NCI-H2227 treated with DMSO at 0.1 percent for 48 hours (cell line): ENCODE measurements around the gene SNX14.
"Not testable (repeated sequence)": the region's sequence is repeated elsewhere in the genome, so short reads cannot be mapped to it uniquely, and the experiment has no call there.

Experiments
- DNase-seq: peaks from one replicate; lab custom pipeline; 2025; lab: John Stamatoyannopoulos, UW

Gene SNX14, protein sequence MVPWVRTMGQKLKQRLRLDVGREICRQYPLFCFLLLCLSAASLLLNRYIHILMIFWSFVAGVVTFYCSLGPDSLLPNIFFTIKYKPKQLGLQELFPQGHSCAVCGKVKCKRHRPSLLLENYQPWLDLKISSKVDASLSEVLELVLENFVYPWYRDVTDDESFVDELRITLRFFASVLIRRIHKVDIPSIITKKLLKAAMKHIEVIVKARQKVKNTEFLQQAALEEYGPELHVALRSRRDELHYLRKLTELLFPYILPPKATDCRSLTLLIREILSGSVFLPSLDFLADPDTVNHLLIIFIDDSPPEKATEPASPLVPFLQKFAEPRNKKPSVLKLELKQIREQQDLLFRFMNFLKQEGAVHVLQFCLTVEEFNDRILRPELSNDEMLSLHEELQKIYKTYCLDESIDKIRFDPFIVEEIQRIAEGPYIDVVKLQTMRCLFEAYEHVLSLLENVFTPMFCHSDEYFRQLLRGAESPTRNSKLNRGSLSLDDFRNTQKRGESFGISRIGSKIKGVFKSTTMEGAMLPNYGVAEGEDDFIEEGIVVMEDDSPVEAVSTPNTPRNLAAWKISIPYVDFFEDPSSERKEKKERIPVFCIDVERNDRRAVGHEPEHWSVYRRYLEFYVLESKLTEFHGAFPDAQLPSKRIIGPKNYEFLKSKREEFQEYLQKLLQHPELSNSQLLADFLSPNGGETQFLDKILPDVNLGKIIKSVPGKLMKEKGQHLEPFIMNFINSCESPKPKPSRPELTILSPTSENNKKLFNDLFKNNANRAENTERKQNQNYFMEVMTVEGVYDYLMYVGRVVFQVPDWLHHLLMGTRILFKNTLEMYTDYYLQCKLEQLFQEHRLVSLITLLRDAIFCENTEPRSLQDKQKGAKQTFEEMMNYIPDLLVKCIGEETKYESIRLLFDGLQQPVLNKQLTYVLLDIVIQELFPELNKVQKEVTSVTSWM

DNA sequence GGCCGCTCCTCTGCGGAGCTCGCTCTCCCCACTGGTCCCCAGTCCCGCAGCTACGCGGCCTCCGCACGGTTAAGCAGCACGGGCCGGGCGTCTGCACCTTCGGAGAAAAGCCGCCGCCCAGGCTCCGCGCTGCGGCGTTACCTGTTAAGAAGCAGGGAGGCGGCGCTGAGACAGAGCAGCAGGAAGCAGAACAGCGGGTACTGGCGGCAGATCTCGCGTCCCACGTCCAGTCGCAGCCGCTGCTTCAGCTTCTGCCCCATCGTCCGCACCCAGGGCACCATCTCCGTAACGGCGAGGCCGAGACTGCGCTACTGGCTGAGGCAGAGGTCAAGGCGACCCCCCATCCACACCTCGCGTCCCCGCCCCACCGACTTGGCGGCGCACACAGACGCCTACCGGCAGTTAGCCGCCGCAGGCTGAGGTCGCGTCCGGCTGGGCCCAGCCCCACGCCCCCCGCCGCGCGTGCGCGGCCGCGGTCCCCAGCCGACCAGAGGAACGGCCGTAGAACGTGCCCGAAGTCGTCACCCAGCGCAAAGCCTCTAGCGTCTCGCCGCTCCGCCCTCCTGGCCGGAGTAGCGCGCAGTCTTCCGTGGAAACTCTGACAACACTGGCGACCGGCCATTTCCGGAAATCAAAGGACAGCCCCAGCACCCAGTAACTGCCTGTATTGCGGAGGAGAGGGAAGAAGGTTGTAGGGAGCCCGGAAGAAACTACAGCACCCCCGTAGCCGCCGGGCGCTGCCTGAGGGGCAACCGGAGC is at the start of gene SNX14:
Gene SNX14 (minus strand): TSS at position 421 of the 759 bp plus-strand sequence. CDS start 140 bp downstream, at position 281.
- peak; percentile 75 for DNase-seq

DNA sequence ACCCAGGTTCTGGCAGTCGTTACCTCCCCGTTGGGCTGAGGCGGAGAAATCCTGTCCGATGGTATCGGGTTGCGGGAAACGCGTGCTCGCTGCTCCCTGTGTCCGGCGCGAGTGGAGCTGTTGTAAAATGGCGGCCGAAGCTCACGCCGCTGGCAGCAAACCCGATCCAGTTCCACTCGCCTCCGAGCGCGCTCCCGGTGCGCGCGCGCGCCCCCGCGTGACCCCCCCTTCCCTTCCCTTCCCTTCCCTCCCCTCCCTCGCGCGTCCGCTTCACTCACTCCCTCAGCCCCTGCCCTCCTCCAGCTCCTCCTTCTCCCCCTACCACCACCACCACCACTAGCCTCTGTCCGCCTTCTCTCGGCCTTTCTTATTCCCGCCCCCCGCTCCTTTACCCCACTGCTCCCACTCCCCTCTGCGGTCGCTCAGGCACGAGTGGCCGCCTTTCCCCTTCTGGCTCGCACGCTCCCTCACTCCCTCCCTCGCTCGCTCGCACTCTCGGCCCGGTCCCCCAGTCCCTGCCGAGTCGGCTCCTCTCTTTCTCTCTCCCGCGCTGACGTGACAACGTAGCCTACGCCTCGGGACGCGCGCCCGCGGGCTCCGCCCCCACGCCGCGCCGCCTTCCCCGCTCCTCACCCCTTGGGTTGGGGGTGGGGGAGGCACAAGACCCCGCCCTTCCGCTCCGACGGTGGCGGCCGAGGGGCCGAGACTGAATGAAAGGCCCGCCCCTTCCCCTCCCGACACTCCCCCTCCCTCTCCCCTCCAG is 49.3 kb upstream of the SNX14 start, which contains the start of gene SYNCRIP:
Gene SYNCRIP (minus strand): TSS at position 113 of the 763 bp plus-strand sequence. CDS start 1,447 bp downstream, outside the sequence.
- DNase-seq: peak; percentile 88

DNA sequence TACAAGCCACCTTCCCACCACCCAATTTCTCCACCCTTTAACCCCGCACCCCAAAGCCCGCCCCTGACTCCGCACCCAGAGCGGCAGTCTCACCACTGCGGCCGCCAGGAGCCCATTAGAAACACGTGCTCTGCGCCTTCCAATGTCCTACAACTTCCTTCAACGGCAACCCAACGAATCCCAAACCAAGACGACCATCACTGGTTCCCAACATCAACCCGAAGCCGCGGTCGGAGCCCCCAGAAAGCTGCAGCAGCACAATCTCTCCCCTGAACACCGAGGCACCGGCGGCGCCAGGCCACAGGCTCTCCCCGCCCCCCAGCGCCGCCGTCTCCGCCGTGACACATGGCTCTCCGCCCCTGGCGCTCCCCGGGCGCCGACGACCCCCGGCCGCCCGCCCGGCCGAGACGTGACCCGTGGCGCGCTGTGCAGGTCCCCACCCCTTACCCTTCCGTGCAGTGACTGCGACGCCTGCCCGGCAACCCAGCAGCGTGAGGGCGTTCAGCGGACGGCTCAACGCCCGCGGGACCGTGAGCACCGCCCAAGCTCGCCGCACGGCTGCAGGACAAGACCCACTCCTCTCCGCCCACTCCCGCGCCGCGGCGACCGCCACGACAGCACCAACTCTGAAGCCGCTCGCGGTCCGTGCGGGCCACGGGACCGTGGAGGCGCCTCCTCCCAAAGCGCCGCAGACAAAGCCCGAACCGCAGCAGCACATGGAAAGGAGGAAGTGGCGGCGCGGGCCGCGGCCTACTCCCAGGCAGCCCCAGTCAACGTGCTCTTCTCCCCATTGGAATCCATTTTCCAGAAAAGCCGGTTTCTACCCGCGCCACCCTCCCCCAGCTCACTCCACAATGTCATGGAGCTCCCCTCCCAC is 48.5 kb upstream of the SNX14 start:
- peak; percentile 8 for DNase-seq

DNA sequence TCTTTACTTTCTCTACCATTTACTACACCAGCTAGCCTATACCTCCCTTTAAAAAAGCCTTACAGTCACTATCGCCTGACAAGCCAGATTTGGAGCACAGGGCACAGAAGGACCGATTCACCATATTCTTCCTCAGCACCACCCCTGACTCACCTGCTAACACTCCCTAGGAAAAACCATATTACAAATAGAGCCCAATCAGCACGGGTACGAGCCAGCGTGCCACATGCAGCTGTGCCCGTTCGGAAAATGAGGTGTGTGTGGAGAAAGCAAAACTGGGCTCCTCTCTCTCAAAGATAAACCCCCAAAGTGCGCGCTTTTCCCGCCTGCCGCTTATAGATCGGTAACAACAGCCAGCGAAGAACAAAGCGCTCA is 47.9 kb upstream of the SNX14 start:
- DNase-seq: no peak

DNA sequence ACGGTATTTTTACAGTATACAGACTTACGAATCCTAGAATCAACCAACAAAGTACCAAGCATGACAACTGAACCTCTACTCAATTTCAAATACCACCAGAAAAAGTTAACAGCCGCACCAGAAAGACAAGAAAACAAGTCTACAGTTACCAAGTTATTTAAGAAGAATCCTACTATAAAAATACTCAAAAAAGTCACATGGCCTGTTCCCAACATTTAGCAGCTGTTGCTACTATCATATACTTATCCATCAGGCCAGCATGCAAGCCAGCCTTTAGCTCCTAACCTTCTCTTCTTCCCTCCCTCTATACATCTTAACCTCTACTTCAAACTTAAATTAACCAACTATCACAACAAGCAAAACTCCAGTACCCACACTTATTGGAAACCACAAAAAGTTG is 47.2 kb upstream of the SNX14 start:
- DNase-seq: no peak

DNA sequence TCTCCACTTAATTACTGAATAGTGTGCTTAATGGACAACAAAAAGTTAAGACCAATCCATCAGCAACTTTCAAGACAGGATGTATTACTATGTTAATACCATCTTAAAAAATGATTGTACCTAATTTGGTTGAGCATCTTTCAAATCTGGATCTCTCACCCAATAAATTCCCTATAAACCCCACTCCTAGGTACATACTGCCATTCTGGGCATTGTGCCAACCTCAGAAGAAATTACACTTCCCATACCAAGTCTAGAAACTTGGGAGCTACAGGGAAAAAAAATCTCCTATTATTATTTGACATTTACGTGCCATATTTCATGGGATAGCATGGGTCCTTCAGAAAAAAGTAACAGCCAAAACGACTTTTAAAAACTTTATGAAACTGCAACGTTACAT is 43.9 kb upstream of the SNX14 start:
- DNase-seq: no peak

DNA sequence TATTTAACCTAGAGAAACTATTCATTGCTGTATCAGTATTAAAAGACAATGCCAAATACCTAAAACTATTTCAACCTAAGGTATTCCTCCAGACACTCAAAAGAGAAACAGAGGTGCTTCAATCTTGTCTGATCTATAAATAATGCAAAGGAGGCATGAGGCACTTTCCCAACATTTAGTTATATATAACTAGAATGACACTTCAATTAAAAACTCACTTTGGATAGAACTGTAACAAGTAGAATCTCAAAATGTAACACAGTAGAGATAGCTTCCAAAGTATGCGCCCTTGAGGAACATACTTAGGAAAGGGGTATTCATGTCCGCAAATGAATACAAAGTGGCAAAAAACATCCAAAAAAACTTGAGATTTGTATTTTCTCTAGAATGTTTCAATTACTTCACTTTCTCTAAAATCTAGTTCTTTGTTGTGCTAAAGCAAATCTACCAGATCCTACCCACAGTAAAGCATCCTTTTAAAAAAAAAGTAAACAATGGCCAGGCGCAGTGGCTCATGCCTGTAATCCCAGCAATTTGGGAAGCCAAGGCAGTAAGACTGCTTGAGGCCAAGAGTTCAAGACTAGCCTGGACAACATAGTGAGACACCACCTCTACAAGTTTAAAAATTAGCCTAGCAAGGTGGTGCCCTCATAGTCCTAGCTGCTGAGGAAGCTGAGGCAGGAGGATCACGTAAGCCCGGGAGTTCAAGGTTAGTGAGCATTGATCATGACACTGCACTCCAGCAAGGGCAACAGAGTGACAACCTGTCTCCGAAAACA is 38.7 kb upstream of the SNX14 start:
- no peak for DNase-seq

DNA sequence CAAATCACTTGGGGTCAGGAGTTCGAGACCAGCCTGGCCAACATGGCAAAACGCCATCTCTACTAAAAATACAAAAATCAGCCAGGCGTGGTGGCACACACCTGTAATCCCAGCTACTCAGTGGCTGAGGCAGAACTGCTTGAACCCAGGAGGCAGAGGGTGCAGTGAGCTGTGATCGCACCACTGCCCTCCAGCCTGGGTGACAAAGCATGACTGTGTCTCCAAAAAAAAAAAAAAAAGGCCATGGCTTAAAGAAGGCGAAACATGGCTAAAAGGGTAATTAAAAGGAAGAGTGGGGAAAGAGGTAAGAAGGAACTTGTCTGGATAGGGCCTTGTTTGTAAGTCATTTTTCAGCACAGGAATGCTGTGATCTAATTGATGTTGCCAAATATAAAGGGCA is 37.5 kb upstream of the SNX14 start:
- not testable (repeated sequence) for DNase-seq

DNA sequence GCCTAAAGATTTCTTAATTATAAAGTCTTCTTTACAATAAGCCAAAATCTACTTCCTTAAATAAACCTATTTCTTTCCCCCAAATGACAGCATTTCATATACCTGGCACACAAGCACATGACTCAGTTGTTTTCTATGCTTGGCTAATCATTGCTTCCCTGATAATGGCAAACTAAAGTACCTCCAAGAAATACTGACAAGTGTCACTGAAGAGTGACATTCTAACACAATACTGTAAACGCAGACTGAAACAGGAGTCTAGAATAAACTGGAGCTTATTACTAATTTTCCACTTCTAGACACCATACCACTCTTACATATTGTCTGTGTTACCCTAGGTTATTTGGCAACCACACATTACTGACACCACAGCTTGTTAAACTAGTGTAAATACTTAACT is 34.7 kb upstream of the SNX14 start:
- DNase-seq: no peak

DNA sequence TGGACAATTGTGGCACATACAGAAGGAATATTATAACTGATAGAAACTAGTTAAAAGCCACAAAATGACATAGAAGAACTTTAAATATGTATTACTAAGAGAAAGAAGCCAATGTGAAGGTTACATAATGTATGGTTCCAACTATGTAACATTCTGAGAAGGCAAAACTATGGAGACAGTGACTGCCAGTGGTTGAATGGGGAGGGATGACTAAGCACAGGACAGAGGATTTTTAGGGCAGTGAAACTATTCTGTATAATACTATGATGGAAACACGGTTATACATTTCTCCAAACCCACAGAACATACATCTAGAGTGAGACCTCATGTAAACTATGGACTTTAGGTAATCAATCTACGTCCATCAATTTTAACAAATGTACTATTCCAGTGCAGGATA is 26.6 kb upstream of the SNX14 start:
- no peak for DNase-seq

DNA sequence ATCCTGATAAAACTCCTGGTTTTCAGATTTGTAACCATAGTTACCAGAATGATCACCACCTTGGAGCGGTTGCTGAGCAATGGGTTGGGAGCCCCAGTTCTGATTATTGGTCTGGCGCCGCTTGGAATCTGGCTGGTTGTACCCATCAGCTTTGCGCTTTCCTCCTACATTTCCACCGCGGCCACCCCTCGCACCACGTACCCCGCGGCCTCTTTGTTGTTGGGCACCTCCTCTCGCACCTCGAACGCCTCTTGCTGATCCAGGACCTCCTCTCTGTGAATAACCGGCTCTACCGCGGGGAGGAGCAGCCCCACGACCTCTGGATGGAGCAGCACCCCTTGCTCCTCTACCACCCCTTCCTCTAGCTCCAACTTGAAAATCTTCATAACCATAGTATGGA is 21.1 kb upstream of the SNX14 start:
- DNase-seq: no peak

DNA sequence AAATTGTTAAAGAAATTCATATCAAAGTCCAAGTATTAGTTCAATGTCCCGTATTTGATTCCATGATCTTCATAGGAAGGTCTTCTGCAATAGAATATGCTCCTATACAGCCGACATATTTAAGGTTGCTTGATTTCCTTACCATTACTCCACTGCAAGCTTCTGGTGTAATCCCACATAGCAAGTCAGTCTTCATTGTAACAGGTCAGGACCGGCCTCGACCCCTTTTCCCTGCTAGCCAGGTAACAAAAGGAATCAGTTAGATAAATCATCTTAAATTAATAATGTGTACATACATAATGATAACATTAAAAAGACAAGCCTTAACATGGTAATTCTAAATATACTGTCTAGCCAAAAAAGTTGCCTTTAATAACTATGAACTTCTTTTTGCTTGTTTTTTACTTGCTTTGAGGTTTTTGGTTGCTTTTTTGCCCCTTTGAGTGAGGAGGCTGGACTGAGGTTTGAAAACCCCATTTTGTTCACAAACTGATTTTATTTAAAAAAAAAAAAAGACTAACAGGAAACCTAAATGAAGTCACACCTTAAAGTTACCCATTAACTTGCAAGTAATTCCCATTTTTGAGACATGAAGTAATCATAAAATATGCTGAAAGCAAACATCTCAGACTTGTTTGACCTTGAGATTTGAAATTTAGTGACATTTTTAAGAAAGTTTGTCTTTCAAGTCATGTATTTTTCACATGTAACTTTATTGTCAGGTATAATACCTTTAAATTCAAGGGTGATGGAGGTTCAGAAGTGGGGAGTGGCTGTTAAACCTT is 19.2 kb upstream of the SNX14 start:
- no peak for DNase-seq

DNA sequence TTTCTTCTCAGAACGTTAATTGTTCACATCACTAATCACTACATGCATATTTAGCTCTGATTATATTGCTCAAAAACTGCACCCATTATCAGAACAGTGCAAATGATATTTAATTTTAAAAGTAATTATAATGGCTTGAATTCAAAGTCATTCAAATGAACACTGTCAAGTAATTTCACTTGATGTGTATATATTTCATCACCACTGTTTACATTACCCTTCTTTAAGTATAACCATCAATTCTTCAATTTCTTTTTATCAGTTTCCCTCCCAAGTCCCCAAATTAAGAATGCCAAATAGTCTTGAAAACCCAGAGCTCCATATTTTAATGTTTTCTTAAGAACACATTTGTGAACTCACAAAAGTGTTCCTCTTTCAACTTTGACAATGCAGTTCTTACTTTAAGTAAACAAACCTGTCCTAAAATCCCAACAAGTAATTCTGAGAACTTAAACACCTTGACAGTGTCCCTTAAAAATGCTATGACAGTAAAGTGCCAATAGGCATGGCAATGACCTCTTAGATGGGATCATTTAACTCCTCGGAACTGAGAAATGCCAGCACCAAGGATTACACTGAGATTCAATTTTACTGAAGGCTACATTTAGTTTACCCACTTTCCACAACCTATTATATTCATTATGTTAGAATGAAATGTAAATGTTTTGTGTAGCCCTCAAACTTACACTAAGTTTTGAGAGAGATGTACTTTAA is 16.7 kb upstream of the SNX14 start:
- DNase-seq: no peak

DNA sequence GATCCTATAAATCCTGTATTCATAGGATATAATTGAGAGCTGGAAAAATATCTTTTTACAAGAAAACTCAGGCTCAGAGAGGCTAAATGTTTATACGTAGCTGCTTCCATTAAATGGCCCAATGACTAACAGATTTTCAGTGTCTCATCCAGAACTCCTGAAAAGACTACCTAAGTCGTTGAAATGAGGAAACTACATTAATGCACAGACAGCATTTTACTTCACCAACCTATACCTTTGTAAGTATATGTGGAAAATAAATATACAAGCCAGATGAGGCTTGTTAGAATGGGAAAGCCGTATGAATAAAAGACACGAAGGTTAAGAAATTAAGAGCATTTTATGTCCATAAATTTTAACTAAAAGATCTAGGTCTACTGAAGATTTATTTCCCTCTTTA is 8.4 kb upstream of the SNX14 start:
- DNase-seq: no peak

DNA sequence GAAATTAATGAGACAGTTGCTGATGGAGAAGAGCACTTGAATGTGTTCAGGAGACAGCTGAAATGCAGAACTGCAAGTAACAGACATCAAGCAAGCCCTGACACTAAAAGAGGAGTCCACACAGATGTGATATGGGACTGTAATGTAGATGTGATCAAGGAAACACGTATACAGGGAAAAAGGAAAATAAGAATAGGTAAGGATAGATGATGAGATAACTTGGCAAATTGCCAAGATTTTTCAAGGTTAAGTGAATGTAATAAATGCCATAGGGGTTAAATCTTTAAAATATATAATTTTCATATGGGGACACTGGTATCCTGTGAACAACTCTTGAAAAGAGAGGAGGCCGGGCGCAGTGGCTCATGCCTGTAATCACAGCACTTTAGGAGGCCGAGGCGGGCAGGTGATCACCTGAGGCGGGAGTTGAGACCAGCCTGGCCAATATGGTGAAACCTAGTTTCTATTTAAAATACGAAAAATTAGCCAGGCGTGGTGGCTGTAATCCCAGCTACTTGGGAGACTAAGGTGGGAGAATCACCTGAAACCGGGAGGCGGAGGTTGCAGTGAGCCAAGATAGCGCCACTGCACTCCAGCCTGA is 7.2 kb upstream of the SNX14 start:
- DNase-seq: peak; percentile 5

DNA sequence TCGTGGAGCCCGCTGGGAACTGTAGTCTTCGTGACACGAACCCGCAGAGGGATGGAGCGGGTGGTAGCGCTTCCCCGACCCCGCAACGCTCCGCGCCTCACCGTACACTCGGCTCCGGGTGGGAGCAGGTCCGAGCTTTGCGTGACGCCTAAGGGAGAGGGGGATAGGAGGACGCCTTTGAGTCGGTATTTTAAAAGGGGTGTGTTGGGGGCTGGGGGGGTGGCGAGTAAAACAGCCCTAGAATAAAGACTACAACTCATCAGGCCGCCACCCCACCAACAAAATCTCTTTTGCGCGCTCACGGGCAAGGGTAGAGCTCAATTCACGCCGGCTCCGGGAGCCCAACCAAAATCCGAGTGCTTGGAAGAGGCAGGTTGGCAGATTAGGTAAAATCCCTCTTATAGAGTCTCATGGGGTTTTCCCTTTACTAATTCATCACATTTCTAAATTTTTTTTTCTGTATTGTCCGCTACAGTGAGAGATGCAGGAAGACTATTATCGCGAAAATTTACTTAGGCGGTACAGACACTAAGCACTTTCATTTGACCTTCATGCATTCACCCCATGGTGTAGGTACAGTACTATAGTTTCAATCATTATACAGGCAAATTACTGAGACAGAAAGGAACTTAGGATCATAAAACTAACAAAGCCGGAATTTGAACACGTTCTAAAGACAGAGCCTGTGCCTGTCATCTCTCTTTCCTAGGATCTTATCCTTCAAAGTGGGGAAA is 706 bp upstream of the SNX14 start:
- DNase-seq: peak; percentile 34

DNA sequence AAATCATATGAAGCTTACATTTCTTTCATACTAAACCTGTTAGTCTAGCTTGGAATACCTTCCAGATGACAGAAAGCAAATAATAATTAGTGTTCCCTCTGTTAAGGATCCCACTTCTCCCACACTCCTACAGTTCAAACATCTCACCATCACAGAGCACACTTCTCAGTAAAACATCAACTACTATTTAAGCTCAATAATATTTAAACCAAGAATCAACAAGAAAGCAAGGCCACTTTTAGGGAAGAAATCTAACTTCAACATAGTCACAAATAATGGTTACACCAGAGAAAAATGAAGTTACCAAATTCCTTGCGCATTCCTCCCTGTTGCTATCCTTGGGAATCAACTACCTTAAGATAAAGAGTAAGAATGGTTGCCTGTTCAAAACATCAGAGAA is 1.6 kb downstream of the SNX14 start:
- DNase-seq: no peak
